Neural cell (in vitro differentiated cells): ENCODE results near the gene LRBA. TPM values are rescaled to one million over a fixed set of nuclear protein-coding genes. Genes with fewer than 3 reads are reported as not detected.
"Not testable (repeated sequence)": the region's sequence is repeated elsewhere in the genome, so short reads cannot be mapped to it uniquely, and the experiment has no call there.

ENCODE experiments used
- H2AFZ ChIP-seq: fragments of 200-600, 300-800 bp; sonication (generic), shearing (Covaris generic); 2 replicates; pipeline ENCODE4 v1.6.0; 2014; ENCODE audit warnings: low read depth, mild to moderate bottlenecking, antibody characterized with exemption, low read length, moderate library complexity
- H3F3A ChIP-seq: fragments of 200-600 bp; shearing (Covaris generic); 2 replicates; pipeline ENCODE4 v1.6.1; 2016; ENCODE audit warnings: mild to moderate bottlenecking, moderate library complexity, mixed read lengths, antibody characterized with exemption, low read length; ENCODE audit not compliant: insufficient read depth, poor library complexity, severe bottlenecking
- H3K27ac ChIP-seq: fragments of 200-600, 300-800 bp; sonication (generic), shearing (Covaris generic); 2 replicates; pipeline ENCODE4 v1.5.1; 2014; ENCODE audit warnings: mild to moderate bottlenecking, low read length, moderate library complexity
- H3K27me3 ChIP-seq: fragments of 300-800, 200-600 bp; sonication (generic), shearing (Covaris generic); 2 replicates; pipeline ENCODE4 v1.6.0; 2014; ENCODE audit warnings: mild to moderate bottlenecking, low read depth, low read length, moderate library complexity; ENCODE audit not compliant: insufficient read depth
- H3K36me3 ChIP-seq: fragments of 300-800, 200-600 bp; sonication (generic), shearing (Covaris generic); 2 replicates; pipeline ENCODE4 v1.5.1; 2014; ENCODE audit warnings: mild to moderate bottlenecking, antibody characterized with exemption, low read length, moderate library complexity; ENCODE audit not compliant: insufficient read depth
- H3K4me2 ChIP-seq: fragments of 300-800, 200-600 bp; sonication (generic), shearing (Covaris generic); 2 replicates; pipeline ENCODE4 v1.6.0; 2014; ENCODE audit warnings: mild to moderate bottlenecking, low read length
- H3K4me3 ChIP-seq: fragments of 300-800, 200-600 bp; sonication (generic), shearing (Covaris generic); 2 replicates; pipeline ENCODE4 v1.5.1; 2014; ENCODE audit warnings: mild to moderate bottlenecking, low read length, moderate library complexity
- H3K79me2 ChIP-seq: fragments of 200-600 bp; shearing (Covaris generic); replicated peaks from 2 replicates; pipeline ENCODE4 v1.6.0; 2014; ENCODE audit warnings: mild to moderate bottlenecking, low read length, moderate library complexity; ENCODE audit not compliant: insufficient read depth
- H3K9ac ChIP-seq: fragments of 300-800, 200-600 bp; sonication (generic), shearing (Covaris generic); 2 replicates; pipeline ENCODE4 v1.6.1; 2016; ENCODE audit warnings: mild to moderate bottlenecking, low read length, mixed read lengths
- H3K9me2 ChIP-seq: fragments of 200-600 bp; shearing (Covaris generic); 2 replicates; pipeline ENCODE4 v1.6.1; 2016; ENCODE audit warnings: mild to moderate bottlenecking, low read length, mixed read lengths; ENCODE audit not compliant: insufficient read depth
- H3K9me3 ChIP-seq: fragments of 200-600, 300-800 bp; sonication (generic), shearing (Covaris generic); 2 replicates; pipeline ENCODE4 v1.6.1; 2016; ENCODE audit warnings: mild to moderate bottlenecking, mixed run types, low read length, moderate library complexity, mixed read lengths
- H4K20me1 ChIP-seq: fragments of 200-600 bp; shearing (Covaris generic); 2 replicates; pipeline ENCODE4 v1.6.1; 2016; ENCODE audit warnings: mild to moderate bottlenecking, mixed run types; ENCODE audit not compliant: insufficient read depth
- CTCF ChIP-seq: fragments of 450-650 bp; IDR thresholded peaks from 2 replicates; pipeline ENCODE4 v1.5.1; 2014; ENCODE audit warnings: antibody characterized with exemption, mild to moderate bottlenecking, moderate library complexity; ENCODE audit not compliant: poor library complexity, severe bottlenecking
- EP300 ChIP-seq: fragments of 450-650 bp; conservative IDR thresholded peaks from 2 replicates; pipeline ENCODE4 v1.6.1; 2014; ENCODE audit warnings: antibody characterized with exemption, mild to moderate bottlenecking, moderate library complexity; ENCODE audit not compliant: poor library complexity, severe bottlenecking
- EZH2 ChIP-seq: fragments of 200-600, 300-800 bp; shearing (Covaris generic), sonication (generic); IDR thresholded peaks from 2 replicates; pipeline ENCODE4 v1.6.1; 2014; ENCODE audit warnings: antibody characterized with exemption, low read length, borderline replicate concordance, mild to moderate bottlenecking; ENCODE audit not compliant: insufficient read depth, poor library complexity, severe bottlenecking
- MXI1 ChIP-seq: fragments of 450-650 bp; conservative IDR thresholded peaks from 2 replicates; pipeline ENCODE4 v1.6.1; 2014; ENCODE audit warnings: antibody characterized with exemption, mild to moderate bottlenecking; ENCODE audit not compliant: poor library complexity, severe bottlenecking
- POLR2AphosphoS5 ChIP-seq: IDR thresholded peaks from 2 replicates; pipeline ENCODE4 v1.6.1; 2012
- RAD21 ChIP-seq: fragments of 450-650 bp; conservative IDR thresholded peaks from 2 replicates; pipeline ENCODE4 v1.6.1; 2014; ENCODE audit warnings: antibody characterized with exemption, mild to moderate bottlenecking, moderate library complexity
- REST ChIP-seq: IDR thresholded peaks from 2 replicates; pipeline ENCODE4 v1.6.1; 2012; ENCODE audit warnings: borderline replicate concordance
- SMC3 ChIP-seq: fragments of 450-650 bp; conservative IDR thresholded peaks from 2 replicates; pipeline ENCODE4 v1.6.1; 2014; ENCODE audit warnings: antibody characterized with exemption, mild to moderate bottlenecking, moderate library complexity; ENCODE audit not compliant: poor library complexity
- TAF1 ChIP-seq: IDR thresholded peaks from 2 replicates; pipeline ENCODE4 v1.6.1; 2012; ENCODE audit warnings: low read depth
- polyA plus RNA-seq: library from polyadenylated mRNA; depleted of rRNA; stranded (reverse); fragments of >200 nt; gene quantifications from 2 replicates; pipeline ENCODE4 v1.2.3, GENCODE V29; 2014

The LRBA gene
- polyA plus RNA-seq, 1 donor from 2014 or later, result 7.1 TPM

DNA sequence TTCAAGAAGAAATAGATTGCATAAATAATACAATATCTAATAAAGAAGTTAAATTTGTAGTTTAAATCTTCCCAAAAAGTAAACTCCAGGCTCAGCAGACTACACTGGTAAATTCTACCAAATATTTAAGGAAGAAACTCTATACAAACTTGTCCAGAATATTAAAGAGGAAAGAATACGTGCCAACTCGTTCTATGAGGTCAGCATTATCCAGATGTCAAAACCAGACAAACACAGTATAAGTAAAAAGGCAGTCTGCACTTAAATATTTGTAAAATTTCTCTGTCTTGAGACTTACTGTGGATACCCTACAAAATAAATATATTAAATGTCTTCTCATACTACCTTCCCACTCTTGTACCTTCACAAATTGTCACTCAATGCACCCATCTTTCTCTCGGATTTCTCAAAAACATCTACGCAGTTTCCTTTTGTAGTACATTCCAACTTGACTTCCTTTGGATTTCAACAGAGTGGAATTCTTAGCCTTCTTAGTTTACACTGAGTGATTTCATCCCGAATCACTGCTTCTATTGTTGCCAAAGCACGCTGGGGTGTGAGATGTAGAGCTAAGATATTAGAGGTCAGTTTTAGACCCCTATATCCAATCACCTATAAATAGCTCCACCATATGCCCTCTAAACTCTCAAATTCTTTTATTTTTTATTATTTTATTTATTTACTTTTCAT is 504.8 kb downstream of the LRBA start:
- H3K9me2 ChIP-seq, result no peaks in the 10 kb centered on the region
- no peak overlapping the region for H3K4me3 ChIP-seq
- H3K9me3 ChIP-seq, result no peaks in the 10 kb centered on the region
- no peaks in the 10 kb centered on the region for H3K27me3 ChIP-seq
- no peaks in the 10 kb centered on the region for H3F3A ChIP-seq
- H3K4me2 ChIP-seq, result no peak overlapping the region
- H3K36me3 ChIP-seq, result no peaks in the 10 kb centered on the region
- H4K20me1 ChIP-seq, result no peaks in the 10 kb centered on the region
- H2AFZ ChIP-seq, result no peak overlapping the region
- H3K9ac ChIP-seq, result no peak overlapping the region
- no peak for TF ChIP-seq TAF1
- TF ChIP-seq RAD21, result no peak
- TF ChIP-seq EZH2, result no peak
- TF ChIP-seq REST, result no peak
- no peak for TF ChIP-seq POLR2AphosphoS5
- TF ChIP-seq SMC3, result no peak
- TF ChIP-seq CTCF, result no peak
- no peak for TF ChIP-seq MXI1
- no peak for TF ChIP-seq EP300
- no peak overlapping the region for H3K27ac ChIP-seq
- H3K79me2 ChIP-seq, result no peaks in the 10 kb centered on the region

GRCh38 chr4:150507656-150508055 is 507.4 kb downstream of the LRBA start:
- not testable (repeated sequence) for H3K27me3 ChIP-seq, H3K27ac ChIP-seq, H4K20me1 ChIP-seq, H3K9me2 ChIP-seq, H3K9me3 ChIP-seq, H3K79me2 ChIP-seq, H3K4me2 ChIP-seq, H2AFZ ChIP-seq, H3F3A ChIP-seq, H3K36me3 ChIP-seq, H3K4me3 ChIP-seq, H3K9ac ChIP-seq

- no peaks in the 10 kb centered on the region for H3F3A ChIP-seq
- H3K9ac ChIP-seq, result no peak overlapping the region
- H3K36me3 ChIP-seq, result no peaks in the 10 kb centered on the region
- no peaks in the 10 kb centered on the region for H3K79me2 ChIP-seq
- no peak overlapping the region for H3K4me3 ChIP-seq
- no peaks in the 10 kb centered on the region for H3K9me2 ChIP-seq
- H3K27ac ChIP-seq, result no peak overlapping the region
- no peak overlapping the region for H2AFZ ChIP-seq
- TF ChIP-seq EZH2 (no peak), EP300 (no peak), POLR2AphosphoS5 (no peak), TAF1 (no peak), CTCF (no peak), MXI1 (no peak), RAD21 (no peak), REST (no peak), SMC3 (no peak)
- H4K20me1 ChIP-seq, result no peaks in the 10 kb centered on the region
- H3K9me3 ChIP-seq, result no peaks in the 10 kb centered on the region
- H3K4me2 ChIP-seq, result no peak overlapping the region
- H3K27me3 ChIP-seq, result no peaks in the 10 kb centered on the region
Measured at GRCh38 chr4:150501983-150502382, 513.1 kb downstream of the LRBA start.
